DMS153 treated with DMSO at 0.1 percent for 48 hours (cell line): ENCODE data around the gene CCL14.
A peak's percentile ranks its signal among the peaks of the same experiment; 100 is the strongest.
"Not testable (repeated sequence)": the region's sequence is repeated elsewhere in the genome, so short reads cannot be mapped to it uniquely, and the experiment has no call there.

Experiments used
- DNase-seq: peaks from one replicate; lab custom pipeline; 2025; ENCODE audit not compliant: unreplicated experiment; lab: John Stamatoyannopoulos, UW

Gene CCL14

GRCh38 chr17:35986643-35987042 lies at the start of gene CCL14:
CCL14 (minus strand) TSS chr17:35986729; CDS start chr17:35986649, 80 bp downstream.
- no peak for DNase-seq

DNA sequence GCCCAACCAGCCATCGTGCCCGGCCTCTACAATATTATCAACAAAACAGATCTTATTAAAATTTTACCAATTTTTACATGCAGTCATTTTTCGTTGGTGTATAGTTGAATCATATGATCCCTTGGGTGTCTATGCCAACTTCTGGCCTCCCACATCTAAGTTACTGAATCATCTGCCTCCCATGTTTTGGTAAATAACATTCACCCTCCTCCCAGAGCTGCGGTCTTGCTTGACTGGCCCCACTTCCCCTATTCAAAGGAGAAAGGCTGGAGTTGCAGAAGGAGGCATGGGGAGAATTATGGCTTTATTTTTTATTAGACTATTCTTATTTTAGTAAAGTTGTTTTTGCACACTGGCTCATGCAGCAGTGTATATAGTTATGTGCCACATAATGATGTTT lies 49.7 kb upstream of the CCL14 start:
- DNase-seq = no peak

GRCh38 chr17:36034127-36034526 lies 47.6 kb upstream of the CCL14 start:
- DNase-seq = no peak

DNA sequence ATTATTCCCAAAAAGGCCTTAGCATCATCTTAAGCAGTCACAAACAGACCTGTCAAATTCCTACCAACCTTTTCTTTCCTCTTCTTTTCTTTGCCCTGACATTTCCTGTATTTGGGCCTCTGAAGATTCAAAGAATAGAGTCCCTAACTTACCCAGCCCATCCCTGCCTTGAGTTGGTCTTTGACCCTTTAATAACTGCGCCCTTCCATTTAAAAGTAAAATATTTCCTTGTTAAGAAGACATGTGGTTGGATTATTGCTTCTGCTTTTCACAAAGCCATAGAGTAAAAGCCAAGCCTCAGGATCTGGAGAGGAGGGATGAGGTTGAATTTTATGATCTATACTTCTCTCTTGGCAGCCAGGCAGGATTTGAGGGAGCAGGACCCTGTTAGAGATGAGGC lies 44.4 kb upstream of the CCL14 start:
- no peak for DNase-seq

DNA sequence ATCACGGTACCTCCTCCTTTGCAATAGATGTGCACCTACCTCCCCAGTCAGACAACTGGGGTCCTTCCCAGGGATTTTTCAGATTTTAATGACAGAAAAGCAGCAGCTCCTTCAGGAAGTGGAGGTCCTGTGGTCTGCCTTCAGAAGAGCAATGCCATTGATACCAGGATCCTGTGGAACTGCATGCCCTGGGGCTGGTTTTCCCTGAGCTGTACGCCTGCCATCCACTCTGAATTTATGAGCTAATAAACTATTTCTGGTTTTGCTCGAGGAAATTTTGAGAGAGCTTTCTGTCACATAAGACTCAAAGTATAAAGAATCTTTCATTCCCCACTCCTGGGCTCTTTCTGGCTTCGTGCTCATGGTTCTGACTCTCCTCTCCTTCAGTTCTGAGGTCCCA lies 41.2 kb upstream of the CCL14 start:
- DNase-seq = no peak

- no peak for DNase-seq
Observed at GRCh38 chr17:36024106-36024869, 37.8 kb upstream of the CCL14 start.

GRCh38 chr17:36019423-36019822 lies 32.9 kb upstream of the CCL14 start:
- no peak for DNase-seq

- DNase-seq = no peak
Observed at GRCh38 chr17:36017799-36018198, 31.3 kb upstream of the CCL14 start, which contains the start of gene CCL23. CCL23 (minus strand) TSS chr17:36017972; CDS start chr17:36017897, 75 bp downstream.

DNA sequence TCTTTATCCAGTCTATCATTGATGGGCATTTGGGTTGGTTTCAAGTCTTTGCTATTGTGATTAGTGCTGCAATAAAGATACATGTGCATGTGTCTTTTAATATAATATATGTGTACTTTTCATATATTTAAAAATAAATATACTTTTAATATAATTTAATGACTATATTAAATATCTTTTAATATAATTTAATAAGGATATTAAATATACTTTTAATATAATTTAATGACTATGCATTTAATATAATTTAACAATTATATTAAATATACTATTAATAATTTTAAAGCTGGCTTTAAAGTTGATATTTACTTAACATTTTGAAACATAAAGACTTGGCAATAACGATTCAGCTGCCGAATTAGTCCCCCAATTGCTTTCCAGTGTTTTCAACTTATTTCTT lies 30.0 kb upstream of the CCL14 start:
- DNase-seq = no peak

DNA sequence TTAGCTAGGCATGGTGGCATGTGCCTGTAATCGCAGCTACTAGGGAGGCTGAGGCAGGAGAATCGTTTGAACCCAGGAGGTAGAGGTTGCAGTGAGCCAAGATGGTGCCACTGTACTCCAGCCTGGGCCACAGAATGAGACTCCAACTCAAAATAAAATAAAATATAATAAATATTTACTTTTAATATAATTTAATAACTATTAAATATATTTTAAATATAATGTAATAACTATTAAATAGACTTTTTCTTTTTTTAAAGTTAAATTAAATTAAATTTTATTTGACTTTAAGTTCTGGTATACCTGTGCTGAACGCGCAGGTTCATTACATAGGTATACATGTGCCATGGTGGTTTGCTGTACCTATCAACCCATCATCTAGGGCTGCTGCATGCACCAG lies 29.4 kb upstream of the CCL14 start:
- DNase-seq = not testable (repeated sequence)

GRCh38 chr17:36014946-36015345 lies 28.4 kb upstream of the CCL14 start:
- DNase-seq = no peak

- DNase-seq = no peak
Observed at GRCh38 chr17:36011201-36011600, 24.7 kb upstream of the CCL14 start.

- no peak for DNase-seq
Observed at GRCh38 chr17:36008998-36009665, 22.6 kb upstream of the CCL14 start.

DNA sequence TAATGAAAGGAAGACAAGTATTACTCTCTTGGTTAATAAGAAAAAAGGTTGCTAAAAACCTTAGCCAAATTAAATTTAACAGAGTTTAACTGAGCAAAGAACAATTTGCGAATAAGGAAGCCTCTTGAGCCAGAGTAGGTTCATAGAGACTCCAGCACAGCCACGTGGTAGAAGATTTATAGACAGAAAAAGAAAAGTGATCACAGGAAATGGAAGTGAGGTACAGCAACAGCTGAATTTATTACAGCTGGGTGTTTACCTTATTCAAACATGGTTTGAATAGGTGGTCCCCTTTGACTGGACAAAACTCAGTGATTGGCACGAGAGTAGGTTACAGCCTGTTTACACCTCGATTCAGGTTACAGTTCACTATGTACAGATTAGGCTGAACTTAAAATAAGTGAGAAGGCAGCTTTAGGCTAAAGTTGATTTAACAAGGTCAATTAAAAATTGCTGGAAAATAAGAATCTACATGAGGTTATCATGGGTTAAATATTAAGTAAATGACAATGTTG lies 18.1 kb upstream of the CCL14 start:
- DNase-seq = peak; percentile 54

DNA sequence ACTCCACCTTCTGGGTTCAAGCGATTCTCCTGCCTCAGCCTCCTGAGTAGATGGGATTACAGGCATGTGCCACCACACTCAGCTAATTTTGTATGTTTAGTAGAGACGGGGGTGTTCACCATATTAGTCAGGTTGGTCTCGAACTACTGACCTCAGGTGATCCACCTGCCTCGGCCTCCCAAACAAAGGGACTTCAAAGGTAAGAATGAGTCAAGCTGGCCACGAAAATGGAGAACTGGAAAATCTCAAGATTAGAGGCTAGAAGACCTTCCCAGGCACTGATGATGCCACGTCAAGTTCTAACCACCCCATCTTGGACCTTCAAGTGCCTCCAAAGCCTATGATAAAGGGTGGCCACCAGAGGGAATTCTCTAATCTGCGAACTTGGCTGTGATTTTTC lies 16.1 kb upstream of the CCL14 start:
- no peak for DNase-seq

DNA sequence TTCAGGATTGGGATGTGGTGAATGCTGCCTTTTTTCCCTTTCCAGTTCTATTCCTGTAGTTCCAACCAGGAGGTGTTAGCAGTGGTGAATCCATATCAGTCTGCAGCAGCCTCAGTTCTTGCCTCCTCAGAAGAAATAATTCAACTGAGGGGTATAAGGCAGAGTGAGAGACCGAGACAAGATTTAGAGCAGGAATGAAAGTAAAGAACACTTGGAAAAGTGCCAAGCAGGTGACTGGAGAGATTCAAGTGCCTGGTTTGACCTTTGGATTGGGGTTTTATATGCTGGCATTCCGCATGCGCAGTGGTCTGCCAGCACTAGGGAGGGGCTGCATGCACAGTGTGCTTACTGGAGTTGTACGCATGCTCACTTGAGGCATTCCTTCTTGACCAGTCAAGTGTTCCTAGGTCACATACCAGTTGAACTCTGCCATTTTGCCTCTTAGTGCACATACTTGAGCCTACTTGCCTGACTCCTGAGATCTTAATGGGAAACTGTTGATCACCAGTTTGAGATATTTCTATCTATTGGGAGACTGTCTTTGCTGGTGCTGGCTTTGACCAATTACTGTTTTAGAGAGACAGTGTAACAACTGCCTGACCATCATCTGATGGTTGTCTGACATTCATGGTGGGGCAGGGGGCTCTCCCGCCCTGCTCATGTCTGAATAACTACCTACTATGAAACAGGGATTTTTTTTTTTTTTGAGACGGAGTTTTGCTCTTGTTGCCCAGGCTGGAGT lies 15.5 kb upstream of the CCL14 start:
- no peak for DNase-seq

- no peak for DNase-seq
Observed at GRCh38 chr17:36001110-36001771, 14.7 kb upstream of the CCL14 start, which contains the start of gene CCL15. CCL15 (minus strand) TSS chr17:36001553; CDS start chr17:36001492, 61 bp downstream.

DNA sequence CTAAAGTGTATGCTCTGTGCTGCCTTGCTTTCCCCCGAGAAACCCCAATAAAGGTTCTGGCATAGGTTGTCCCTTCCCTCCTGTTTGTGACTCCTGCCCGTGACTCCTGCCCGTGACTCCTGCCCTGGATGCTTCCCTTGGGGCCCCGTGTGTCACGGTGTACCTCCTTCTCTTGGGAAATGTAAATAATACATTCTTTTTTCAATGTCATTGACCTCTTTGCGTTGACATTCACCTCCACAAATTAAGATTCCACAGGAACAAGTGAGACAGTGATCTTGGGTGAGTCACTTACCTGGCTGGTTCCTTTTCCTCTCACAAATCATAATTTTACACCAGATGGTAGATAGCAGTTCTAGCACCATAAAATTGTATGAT lies 14.2 kb upstream of the CCL14 start:
- no peak for DNase-seq

DNA sequence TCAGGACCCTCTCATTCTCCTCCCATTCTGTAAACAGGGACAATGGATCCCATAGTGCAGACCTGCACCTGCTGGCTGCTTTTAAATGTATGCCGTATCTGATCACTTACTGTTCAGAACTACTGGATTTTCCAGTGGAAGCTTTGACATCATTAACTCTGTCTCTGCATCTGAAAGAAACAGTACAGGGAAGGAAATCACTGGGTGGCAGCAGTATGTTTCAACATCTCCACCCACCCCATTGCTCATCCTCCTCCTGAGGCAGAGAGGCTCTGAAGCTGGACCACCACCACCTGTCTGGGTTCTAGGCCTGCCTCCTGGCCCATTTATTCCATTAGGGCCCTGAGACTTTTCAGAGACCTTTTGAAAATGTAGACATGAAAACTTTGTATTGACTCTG lies 12.2 kb upstream of the CCL14 start:
- no peak for DNase-seq

DNA sequence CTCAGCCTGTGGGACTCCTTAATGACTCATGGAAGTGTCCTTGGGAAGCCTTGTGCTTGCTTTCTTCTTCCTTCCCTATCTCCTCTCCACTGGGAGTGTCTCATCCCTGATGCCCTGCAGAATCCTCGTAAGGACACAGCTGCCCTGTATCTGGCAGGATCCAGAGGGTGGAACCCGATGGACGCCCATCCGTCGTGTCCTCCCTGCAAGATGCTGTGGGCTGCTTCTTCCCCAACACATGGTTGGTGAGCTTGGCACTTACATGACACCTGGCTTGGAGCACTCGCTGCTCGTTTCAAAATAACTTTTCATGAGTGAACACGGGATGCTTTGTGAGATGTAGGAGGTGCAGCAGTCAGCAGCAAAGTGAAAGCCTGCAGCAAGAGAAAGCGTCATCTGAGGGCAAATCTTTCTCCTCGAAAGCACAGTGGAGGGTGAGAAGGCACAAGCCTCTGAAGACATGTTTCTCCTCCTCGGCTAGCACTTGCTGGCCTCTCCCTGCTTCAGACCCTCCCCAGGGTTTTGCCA lies 11.6 kb upstream of the CCL14 start:
- DNase-seq = no peak

- not testable (repeated sequence) for DNase-seq
Observed at GRCh38 chr17:35995346-35995745, 8.8 kb upstream of the CCL14 start.
